Motor neuron (in vitro differentiated cells): ENCODE data around the gene PNCK. TPM values are rescaled to one million over a fixed set of nuclear protein-coding genes. Genes with fewer than 3 reads are reported as not detected.
A peak's percentile ranks its signal among the peaks of the same experiment; 100 is the strongest.

Source experiments
- ATAC-seq, 8 experiments: fragments of 200-7000 bp; cut with Tn5 transposase; replicated peaks in 6 of 8; 2 replicates each; pipeline ENCODE4 v1.8.0; 2021; ENCODE audit warnings: mild to moderate bottlenecking in 8 of 8, moderate library complexity in 8 of 8
- H3K27ac ChIP-seq, 2 donors: fragments of 250-450 bp; sonication (Bioruptor Pico); 2 replicates each; pipeline ENCODE4 v1.9.0; 2021; ENCODE audit warnings: antibody characterized with exemption in 2 of 2, mild to moderate bottlenecking in 2 of 2, moderate library complexity in 1 of 2
- H3K4me1 ChIP-seq, 2 donors: fragments of 250-450 bp; sonication (Bioruptor Pico); replicated peaks in 1 of 2; 2 replicates each; pipeline ENCODE4 v1.6.1; 2021; ENCODE audit warnings: antibody characterized with exemption in 2 of 2, mild to moderate bottlenecking in 2 of 2, moderate library complexity in 1 of 2
- H3K4me3 ChIP-seq, 5 donors: fragments of 250-450 bp; sonication (Bioruptor Pico); 2 replicates each; pipeline ENCODE4 v1.9.0; 2021; ENCODE audit warnings: antibody characterized with exemption in 5 of 5, mild to moderate bottlenecking in 5 of 5, moderate library complexity in 4 of 5
- WGBS, 10 experiments: fragments of 450-650 bp; shearing (Covaris generic); methylation state at CpG; one replicate each; pipeline ENCODE4 v1.0.0; 2022; 5-methylcytosine and 5-hydroxymethylcytosine counted together
- in situ Hi-C, 9 experiments: fragments of 400-800 bp; cut with MboI; loops; one replicate each; pipeline ENCODE4 v1.15.0; 2021; ENCODE audit warnings: low sequenced_read_pairs in 9 of 9, low pct_unique_long_range_greater_than_20kb in 2 of 9; ENCODE audit not compliant: unreplicated experiment in 9 of 9
- total RNA-seq, 8 experiments: library from RNA; unstranded; fragments of 300-600 nt; gene quantifications; 2 replicates each; pipeline versions ENCODE4 v1.2.3 to v1.2.4, GENCODE V29; 2022

Gene PNCK
- total RNA-seq, 8 experiments from 2014 or later: 0.61 to 30.3 (median 10.6) TPM

- in situ Hi-C loops: loop anchor here in 3 of 9 experiments (25.0 kb wide), 2 partner anchors 110 to 135 kb away; no protein-coding TSS in a partner anchor
- Histone ChIP-seq H3K4me1 (peaks cover 0 to 17% of the 10 kb centered on the region in 2 donors), H3K4me3 (no peak overlapping the region), H3K27ac (no peak overlapping the region)
- 84 to 100% methylated on average over 1 to 7 of the region's 27 CpGs; no CpG with 5 or more reads in 8 of the 10 experiments for WGBS, 10 experiments
- no peak for ATAC-seq
Measured at GRCh38 chrX:153671589-153672530, 1.8 kb downstream of the PNCK start.

- no peak for ATAC-seq
- Histone ChIP-seq H3K4me3 (no peak overlapping the region), H3K4me1 (peaks cover 0 to 17% of the 10 kb centered on the region in 2 donors), H3K27ac (no peak overlapping the region)
- 69 to 100% (median 70%) methylated on average over 2 to 5 of the region's 23 CpGs; no CpG with 5 or more reads in 7 of the 10 experiments for WGBS, 10 experiments
- in situ Hi-C loops: loop anchor here in 3 of 9 experiments (25.0 kb wide), 2 partner anchors 109 to 134 kb away; no protein-coding TSS in a partner anchor
Measured at GRCh38 chrX:153670748-153671588, 2.6 kb downstream of the PNCK start.

- 20% methylated on average over 1 of the region's 23 CpGs; no CpG with 5 or more reads in 9 of the 10 experiments for WGBS, 10 experiments
Measured at GRCh38 chrX:153669901-153670731, 3.5 kb downstream of the PNCK start.

GRCh38 chrX:153669174-153669890, 4.3 kb downstream of the PNCK start:
- in situ Hi-C loops: loop anchor here in 3 of 9 experiments (25.0 kb wide), 2 partner anchors 107 to 132 kb away; no protein-coding TSS in a partner anchor
- Histone ChIP-seq H3K4me1 (peaks cover 0 to 16% of the 10 kb centered on the region in 2 donors), H3K4me3 (no peak overlapping the region), H3K27ac (no peak overlapping the region)
- 57 to 60% methylated on average over 2 to 5 of the region's 17 CpGs; no CpG with 5 or more reads in 8 of the 10 experiments for WGBS, 10 experiments
- ATAC-seq: peak in 3 of 8 experiments; percentile 7 to 73 (median 33)

More at GRCh38 chrX:153669901-153670731, 3.5 kb downstream of the PNCK start:
- Histone ChIP-seq H3K27ac (no peak overlapping the region), H3K4me1 (peaks cover 0 to 17% of the 10 kb centered on the region in 2 donors), H3K4me3 (no peak overlapping the region)
- in situ Hi-C loops: loop anchor here in 3 of 9 experiments (25.0 kb wide), 2 partner anchors 108 to 133 kb away; no protein-coding TSS in a partner anchor
- ATAC-seq: no peak

GRCh38 chrX:153668423-153669173, 5.0 kb downstream of the PNCK start:
- Histone ChIP-seq H3K4me3 (no peak overlapping the region), H3K4me1 (peaks cover 0 to 9% of the 10 kb centered on the region in 2 donors), H3K27ac (no peak overlapping the region)
- WGBS, 10 experiments: 20 to 100% (median 80%) methylated on average over 1 to 2 of the region's 11 CpGs; no CpG with 5 or more reads in 6 of the 10 experiments
- in situ Hi-C loops: loop anchor here in 3 of 9 experiments (25.0 kb wide), 2 partner anchors 106 to 131 kb away; no protein-coding TSS in a partner anchor
- no peak for ATAC-seq

GRCh38 chrX:153667956-153668396, 5.6 kb downstream of the PNCK start:
- H3K4me3 ChIP-seq: peak overlapping the region in 3 of 5 donors; percentile 13 to 27 (median 26)
- peaks cover 0 to 7% of the 10 kb centered on the region in 2 donors for H3K4me1 ChIP-seq
- H3K27ac ChIP-seq: no peak overlapping the region
- 10% methylated on average over 2 of the region's 14 CpGs; no CpG with 5 or more reads in 9 of the 10 experiments for WGBS, 10 experiments
- ATAC-seq: peak; percentile 85 to 95 (median 92)
- in situ Hi-C loops: loop anchor here in 3 of 9 experiments (25.0 kb wide), 2 partner anchors 106 to 131 kb away; no protein-coding TSS in a partner anchor

- peaks cover 0 to 7% of the 10 kb centered on the region in 2 donors for H3K4me1 ChIP-seq
- H3K27ac ChIP-seq: no peak overlapping the region
- in situ Hi-C loops: loop anchor here in 3 of 9 experiments (25.0 kb wide), 2 partner anchors 105 to 130 kb away; no protein-coding TSS in a partner anchor
- peak in 7 of 8 experiments; percentile 17 to 58 (median 32) for ATAC-seq
- peak overlapping the region in 3 of 5 donors; percentile 13 to 27 (median 26) for H3K4me3 ChIP-seq
- 57 to 100% methylated on average over 1 to 8 of the region's 11 CpGs; no CpG with 5 or more reads in 8 of the 10 experiments for WGBS, 10 experiments
Measured at GRCh38 chrX:153667281-153667955, 6.2 kb downstream of the PNCK start.

- H3K4me3 ChIP-seq: no peak overlapping the region
- H3K27ac ChIP-seq: no peak overlapping the region
Measured at GRCh38 chrX:153665726-153666306, 7.8 kb downstream of the PNCK start.

GRCh38 chrX:153662266-153662665, 11.3 kb downstream of the PNCK start:
- Histone ChIP-seq H3K4me3 (no peak overlapping the region), H3K4me1 (no peaks in the 10 kb centered on the region), H3K27ac (no peak overlapping the region)
- ATAC-seq: peak in 1 of 8 experiments; percentile 45
- WGBS, 10 experiments: 0% methylated on average over 1 of the region's 31 CpGs; no CpG with 5 or more reads in 9 of the 10 experiments
- in situ Hi-C loops: loop anchor here in 3 of 9 experiments (25.0 kb wide), 2 partner anchors 100 to 125 kb away; no protein-coding TSS in a partner anchor

More at GRCh38 chrX:153665726-153666306, 7.8 kb downstream of the PNCK start:
- WGBS, 10 experiments: 64 to 100% methylated on average over 1 to 3 of the region's 9 CpGs; no CpG with 5 or more reads in 8 of the 10 experiments
- ATAC-seq: no peak
- in situ Hi-C loops: loop anchor here in 3 of 9 experiments (25.0 kb wide), 2 partner anchors 104 to 129 kb away; no protein-coding TSS in a partner anchor
- peaks cover 0 to 7% of the 10 kb centered on the region in 2 donors for H3K4me1 ChIP-seq

- no peak for ATAC-seq
- 0 to 100% (median 60%) methylated on average over 1 to 3 of the region's 3 CpGs; no CpG with 5 or more reads in 4 of the 10 experiments for WGBS, 10 experiments
- Histone ChIP-seq H3K4me3 (no peak overlapping the region), H3K27ac (no peak overlapping the region), H3K4me1 (no peaks in the 10 kb centered on the region)
- in situ Hi-C loops: loop anchor here in 3 of 9 experiments (25.0 kb wide), 2 partner anchors 97 to 122 kb away; no protein-coding TSS in a partner anchor
Measured at GRCh38 chrX:153659268-153659667, 14.3 kb downstream of the PNCK start.
